HG03521 (cell line): ENCODE measurements around the gene PLA2G15.
A peak's percentile ranks its signal among the peaks of the same experiment; 100 is the strongest.

Experiments used
- ATAC-seq: cut with Tn5 transposase; IDR thresholded peaks from one replicate; pipeline ENCODE4 v1.9.1; 2021; ENCODE audit warnings: mild to moderate bottlenecking, moderate library complexity; ENCODE audit not compliant: unreplicated experiment

The PLA2G15 gene

DNA sequence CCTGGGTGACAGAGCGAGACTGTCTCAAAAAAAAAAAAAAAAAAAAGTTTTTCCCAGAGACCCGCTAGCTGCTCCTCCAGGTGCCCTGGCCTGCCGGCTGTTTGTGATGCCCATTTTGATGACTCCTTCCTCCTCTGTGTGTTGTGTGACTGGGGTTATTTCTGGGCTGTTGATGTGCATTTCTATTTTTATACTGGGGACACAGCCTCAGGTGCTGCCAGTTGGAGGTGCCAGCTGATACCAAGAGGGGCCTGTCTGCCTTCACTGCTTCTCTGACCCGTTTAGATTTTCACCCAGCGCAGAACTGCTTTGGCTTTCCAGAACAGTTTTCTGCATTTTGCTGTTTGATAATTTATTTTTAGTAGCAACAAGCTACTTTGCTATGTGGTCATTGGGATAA is 6.7 kb downstream of the PLA2G15 start:
- ATAC-seq: no peak

GRCh38 chr16:68252383-68252782 is 7.2 kb downstream of the PLA2G15 start:
- ATAC-seq: no peak

GRCh38 chr16:68253721-68254120 is 8.5 kb downstream of the PLA2G15 start:
- ATAC-seq: no peak

DNA sequence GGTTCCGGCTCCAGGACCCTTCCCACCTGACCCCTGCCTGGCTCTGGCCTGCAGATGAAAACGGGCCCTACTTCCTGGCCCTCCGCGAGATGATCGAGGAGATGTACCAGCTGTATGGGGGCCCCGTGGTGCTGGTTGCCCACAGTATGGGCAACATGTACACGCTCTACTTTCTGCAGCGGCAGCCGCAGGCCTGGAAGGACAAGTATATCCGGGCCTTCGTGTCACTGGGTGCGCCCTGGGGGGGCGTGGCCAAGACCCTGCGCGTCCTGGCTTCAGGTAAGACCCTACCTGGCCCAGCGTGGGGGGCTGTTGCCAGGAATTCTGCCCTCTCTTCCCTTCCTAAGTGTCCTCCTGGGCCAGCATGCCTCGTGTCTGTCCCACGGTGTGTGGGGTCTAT is 10.5 kb downstream of the PLA2G15 start:
- no peak for ATAC-seq

DNA sequence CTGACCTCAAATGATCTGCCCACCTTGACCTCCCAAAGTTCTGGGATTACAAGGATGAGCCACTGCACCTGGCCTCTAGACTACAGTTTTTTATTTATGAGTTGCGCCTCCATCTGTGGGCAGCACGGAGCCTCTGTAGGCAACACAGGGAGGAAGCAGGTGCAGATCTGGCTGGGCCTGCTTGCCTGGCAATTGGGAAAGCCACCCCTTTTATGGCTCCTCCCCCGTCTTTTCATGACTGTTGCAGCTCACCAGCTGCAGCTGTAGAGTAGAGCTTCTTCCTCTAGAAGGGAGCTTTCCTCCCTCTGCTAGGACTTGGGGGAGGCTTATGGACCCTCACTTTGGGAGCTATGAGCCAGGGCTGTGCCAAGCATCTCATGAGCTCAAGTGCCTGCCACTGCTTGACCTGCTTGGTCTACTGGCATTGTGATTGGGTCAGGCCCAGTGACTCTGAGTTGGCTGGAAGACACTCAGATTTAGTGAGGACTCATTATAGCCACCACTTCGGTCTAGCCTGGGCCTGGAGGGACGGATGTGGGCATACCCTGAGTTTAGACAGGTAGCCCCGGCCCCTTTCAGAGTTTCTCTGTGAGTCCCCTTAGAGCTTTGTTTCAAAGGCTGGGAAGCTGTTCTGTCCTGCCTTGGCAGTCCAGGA is 12.2 kb downstream of the PLA2G15 start:
- no peak for ATAC-seq

- no peak for ATAC-seq
Observed at GRCh38 chr16:68257906-68258800, 13.0 kb downstream of the PLA2G15 start.

DNA sequence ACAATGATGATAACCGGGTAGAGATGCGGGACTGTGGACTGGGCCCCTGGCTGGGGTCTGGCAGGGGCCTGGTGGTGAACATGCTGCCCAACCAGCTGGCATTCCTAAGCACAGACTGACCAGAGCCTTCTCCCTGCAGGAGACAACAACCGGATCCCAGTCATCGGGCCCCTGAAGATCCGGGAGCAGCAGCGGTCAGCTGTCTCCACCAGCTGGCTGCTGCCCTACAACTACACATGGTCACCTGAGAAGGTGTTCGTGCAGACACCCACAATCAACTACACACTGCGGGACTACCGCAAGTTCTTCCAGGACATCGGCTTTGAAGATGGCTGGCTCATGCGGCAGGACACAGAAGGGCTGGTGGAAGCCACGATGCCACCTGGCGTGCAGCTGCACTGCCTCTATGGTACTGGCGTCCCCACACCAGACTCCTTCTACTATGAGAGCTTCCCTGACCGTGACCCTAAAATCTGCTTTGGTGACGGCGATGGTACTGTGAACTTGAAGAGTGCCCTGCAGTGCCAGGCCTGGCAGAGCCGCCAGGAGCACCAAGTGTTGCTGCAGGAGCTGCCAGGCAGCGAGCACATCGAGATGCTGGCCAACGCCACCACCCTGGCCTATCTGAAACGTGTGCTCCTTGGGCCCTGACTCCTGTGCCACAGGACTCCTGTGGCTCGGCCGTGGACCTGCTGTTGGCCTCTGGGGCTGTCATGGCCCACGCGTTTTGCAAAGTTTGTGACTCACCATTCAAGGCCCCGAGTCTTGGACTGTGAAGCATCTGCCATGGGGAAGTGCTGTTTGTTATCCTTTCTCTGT is 14.0 kb downstream of the PLA2G15 start:
- no peak for ATAC-seq

GRCh38 chr16:68263559-68264127 is 18.5 kb downstream of the PLA2G15 start:
- ATAC-seq: no peak

DNA sequence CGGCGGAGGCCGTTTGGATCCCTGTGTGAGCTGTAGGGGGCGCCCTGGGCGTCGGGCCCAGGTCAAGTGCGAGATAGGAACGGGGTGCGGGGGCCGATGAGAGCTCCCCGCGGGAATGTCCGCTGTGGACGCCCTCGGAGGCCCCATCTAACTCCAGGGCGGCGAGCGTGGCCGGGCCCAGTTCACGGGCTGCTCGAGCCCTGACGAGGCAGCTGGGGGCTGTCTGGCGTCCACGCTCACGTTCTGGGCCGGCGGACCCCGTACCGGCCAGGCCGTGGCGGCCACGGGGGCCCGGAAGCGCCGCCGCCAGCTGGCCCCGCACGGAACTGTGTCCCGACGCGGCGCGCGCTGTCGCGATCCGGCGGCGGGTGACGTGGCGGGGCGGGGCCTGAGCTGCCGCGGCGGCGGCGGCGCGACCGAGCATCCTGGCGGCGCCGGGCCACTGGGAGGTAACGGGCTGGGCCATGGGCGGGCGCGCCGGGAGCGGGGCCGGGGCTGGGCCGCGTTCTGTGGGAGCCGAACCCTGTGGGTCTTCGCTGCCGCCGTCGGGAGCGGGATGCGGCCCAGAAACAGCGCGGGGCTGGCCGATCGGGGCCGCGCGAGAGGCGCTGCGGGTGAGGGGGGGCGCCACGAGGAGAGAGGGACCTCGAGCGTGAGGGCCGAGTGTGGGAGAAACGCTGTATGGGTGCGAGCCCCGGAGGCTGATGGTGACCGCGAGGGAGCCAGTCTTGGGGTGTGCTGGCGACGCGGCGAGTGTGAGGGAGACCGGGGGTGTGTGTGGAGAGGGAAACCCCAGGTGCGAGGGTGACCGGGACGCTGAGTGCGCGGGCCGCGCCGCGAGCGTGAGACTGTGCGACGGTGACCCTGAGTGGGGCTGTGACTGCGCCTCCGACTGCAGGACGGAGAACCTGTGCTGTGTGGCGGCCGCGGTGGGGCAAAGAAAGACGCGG is 19.2 kb downstream of the PLA2G15 start, which contains the start of gene SLC7A6:
SLC7A6 (plus strand) TSS at position 399 of the 950 bp plus-strand sequence. CDS start 10,201 bp downstream, outside the sequence.
- peak; percentile 64 for ATAC-seq

GRCh38 chr16:68265078-68265920 is 20.1 kb downstream of the PLA2G15 start:
- no peak for ATAC-seq

DNA sequence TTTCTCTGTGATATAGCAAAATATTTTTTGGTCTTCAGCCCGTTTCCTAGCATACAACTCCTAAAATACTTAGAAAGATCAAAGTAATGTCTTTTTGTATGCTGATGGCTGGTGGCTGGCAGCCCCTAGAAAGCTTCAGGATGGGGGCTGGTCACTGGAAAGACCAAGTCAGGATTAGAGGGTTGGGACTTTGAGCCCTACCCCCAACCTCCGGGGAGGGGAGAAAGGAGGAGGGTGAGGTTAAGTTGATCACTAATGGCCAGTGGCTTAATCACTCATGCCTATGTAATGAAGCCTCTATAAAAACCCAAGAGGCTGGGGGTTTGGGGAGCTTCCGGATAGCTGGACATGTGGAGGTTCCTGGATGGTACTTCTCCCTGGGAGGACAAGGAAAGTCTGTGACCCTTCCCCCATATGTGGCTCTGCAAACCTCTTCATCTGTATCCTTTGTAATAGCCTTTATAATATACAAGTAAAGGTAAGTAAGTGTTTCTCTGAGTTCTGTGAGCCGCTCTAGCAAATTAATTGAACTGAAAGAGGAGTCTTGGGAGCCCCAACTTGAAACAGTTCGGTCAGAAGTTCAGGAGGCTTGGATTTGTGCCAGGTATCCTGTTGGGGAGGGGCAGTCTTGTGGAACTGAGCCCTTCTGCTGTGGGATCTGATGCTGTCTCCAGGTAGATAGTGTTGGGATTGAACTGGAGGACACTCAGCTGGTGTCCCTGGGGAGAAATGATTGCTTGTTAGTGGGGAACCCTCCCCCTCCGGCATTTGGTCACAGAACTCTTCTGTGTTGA is 22.6 kb downstream of the PLA2G15 start:
- ATAC-seq: no peak

DNA sequence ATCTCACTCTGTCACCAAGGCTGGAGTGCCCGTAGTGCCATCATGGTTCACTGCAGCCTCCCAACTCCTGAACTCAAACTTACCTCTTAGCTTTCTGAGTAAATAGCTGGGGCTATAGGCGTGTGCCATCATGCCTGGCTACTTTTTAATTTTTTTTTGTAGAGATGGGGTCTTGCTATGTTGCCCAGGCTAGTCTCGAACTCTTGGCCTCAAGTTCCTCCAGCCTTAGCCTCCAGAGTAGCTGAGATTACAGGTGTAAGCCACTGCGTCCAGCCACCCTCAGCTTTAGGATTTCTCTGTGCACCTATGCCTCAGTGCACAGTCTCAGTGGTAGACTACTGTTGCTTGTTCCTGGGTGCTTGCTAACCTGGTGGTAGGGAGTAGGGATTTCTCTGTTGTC is 24.6 kb downstream of the PLA2G15 start:
- ATAC-seq: no peak

DNA sequence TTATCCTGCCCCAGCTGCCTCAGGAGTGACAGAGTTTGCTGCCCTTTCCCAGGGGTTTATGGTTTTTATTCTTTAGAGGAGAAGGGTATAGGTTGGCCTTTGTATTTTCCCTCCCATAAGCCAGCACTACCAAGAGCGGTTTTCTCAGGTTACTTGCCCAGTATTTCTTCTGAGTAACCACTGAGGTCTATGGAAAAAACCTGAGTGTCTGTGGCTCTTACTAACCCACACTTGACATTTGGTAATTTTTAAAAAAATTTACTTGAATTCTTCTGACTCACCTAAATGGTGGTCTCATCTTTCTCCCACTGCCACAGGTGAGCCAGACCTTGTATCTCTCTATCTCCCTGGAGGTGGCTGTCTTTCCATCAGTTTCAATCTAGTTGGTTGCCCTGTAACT is 25.2 kb downstream of the PLA2G15 start:
- ATAC-seq: no peak

DNA sequence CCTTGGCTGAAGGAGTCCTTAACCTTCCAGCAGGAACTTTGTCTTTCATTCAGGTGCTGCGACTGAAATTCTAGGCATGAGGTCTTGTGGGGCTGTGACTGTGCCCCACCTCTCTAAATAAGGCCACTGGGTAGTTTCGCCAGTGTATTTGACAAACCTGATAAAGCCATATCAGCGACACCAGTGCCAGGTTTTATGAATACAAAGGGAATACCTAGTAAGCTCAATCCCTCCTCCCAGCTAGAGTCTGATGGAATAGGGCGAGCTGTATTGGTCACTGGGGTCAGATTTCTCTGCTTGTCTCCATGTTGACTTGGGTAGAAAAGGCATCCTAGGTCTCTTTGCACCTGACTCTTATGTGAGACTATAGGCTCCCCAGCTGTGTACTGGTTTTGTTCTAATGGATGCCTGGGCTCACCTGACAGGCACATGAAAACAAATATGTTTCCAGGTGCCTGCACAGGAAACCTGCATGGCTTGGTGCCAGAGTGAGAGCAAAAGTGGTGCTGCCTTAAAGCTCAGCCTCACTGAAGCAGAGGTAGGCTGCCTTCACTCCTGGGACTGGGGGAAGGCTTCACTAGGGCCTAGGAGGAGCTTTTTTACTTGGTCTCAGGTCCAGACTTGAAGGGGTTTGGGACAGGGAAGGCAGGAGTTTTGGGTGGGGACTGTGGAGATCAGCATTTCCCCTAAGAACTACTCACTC is 27.5 kb downstream of the PLA2G15 start:
- no peak for ATAC-seq

DNA sequence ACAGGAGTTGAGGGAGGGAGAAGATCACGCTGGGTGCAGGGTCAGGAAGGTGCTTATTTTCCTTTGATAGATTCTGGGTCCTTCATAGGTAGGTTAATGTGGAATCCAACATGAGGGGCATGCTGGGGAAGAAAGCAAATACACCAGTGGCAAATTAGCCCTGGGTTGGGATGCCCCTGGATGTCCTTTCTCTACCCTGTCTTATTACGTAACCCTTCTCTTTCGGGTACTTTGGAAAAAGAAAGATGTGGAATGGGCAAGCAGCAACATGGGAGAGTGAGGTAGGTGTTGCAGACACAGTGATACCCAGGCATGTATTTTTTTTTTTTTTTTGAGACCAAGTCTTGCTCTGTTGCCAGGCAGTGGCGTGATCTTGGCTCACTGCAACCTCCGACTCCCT is 28.3 kb downstream of the PLA2G15 start:
- no peak for ATAC-seq

DNA sequence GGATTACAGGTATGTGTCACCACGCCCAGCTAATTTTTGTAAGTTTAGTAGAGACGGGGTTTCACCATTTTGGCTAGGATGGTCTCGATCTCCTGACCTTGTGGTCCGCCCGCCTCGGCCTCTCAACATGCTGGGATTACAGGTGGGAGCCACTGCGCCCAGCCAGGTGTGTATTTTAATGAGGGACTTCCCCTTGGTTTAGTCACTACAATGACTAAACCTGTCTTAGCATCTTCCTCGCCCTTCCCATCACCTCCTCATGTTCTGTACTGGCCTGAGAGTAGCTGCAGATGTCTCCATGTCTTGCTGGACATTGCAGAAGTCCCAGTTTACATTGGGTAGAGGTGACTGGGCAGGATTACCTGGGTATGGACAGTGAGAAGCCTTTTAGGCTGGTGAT is 28.7 kb downstream of the PLA2G15 start:
- ATAC-seq: no peak

DNA sequence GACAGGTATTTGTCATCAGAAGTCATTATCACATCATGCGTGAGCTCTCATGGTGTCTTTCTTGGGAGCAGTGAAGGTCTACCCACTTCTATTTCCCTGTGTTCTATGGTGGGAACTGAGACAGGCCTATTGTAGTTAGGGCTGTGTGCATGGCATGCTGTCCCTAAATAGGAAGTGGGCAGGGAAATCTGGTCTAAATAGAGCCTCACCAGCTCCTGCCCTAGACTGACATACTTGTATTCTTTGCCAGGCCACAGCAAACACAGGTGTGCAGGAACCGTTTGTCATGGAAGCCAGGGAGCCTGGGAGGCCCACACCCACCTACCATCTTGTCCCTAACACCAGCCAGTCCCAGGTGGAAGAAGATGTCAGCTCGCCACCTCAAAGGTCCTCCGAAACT is 29.3 kb downstream of the PLA2G15 start:
- no peak for ATAC-seq
